ENCODE results near the gene NPHP4. TPM values are rescaled to one million over a fixed set of nuclear protein-coding genes. Genes with fewer than 3 reads are reported as not detected.

NPHP4 gene
- total and polyA plus RNA-seq, 12 donors: 2.7 to 13.2 (median 7.3) TPM

DNA sequence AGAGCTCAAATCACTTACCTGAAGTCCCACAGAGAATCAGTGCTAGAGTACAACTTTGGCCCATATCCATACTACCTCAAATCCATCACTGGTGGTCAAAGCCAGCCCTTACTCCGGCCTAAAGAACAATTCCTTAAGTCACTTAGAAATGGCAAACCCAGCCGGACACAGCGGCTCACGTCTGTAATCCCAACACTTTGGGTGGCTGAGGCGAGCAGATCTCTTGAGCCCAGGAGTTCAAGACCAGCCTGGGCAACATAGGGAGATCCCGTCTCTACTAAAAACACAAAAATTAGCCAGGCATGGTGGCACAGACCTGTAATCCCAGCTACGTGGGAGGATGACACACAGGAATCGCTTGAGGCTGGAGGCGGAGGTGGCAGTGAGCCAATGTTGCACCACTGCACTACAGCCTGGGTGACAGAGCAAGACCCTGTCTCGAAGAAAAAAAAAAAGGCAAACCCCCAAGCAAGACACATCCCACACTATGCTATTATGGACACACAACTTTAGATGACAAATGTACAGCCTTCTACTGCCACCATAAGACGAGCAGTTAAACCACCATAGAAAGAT lies 24.0 kb downstream of the NPHP4 start:
- DNase-seq: no peak

DNA sequence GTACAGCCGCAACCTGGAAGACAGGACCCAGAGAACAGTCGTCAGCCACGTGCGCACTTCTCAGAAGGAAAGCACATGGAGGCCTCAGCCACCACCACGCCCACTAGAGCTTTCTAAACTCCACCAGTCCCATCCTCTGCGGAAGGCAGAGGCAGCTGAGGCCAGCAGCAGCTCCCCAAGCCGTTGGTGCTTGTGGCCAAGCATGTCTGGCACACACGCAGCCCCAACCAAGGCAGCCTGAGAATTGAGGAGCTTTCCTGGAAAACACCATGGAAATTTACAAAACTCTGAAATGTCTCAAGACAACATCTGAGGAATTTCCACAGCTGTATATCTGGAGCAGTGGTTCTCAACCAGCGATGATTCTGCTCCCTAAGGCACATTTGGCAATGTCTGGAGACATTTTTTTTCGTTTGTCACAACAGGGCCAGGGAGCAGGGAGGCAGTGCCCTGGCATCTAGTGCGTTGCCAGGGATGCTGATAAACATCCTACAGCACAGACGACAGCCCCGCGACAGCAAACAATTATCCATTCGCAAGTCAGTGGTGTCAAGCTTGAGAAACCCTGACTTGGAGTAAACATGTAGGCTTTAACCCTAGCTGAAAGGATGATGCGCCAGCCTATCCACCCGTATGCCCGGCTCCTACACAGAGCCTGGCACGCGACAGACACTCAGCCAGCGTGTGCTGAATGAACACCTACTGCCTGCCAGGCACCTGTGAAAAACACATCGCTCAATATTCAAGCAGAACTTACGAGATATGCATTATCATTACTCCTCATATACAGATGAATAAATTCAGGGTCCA lies 24.7 kb downstream of the NPHP4 start:
- Histone ChIP-seq H3K4me1 (replicated peaks in 1 of 2) (peaks cover 0 to 7% of the 10 kb centered on the region in 2 donors), H3K27me3 (no peaks in the 10 kb centered on the region), H3K4me3 (no peak overlapping the region), H3K36me3 (replicated peaks in 1 of 2) (peaks cover 0 to 4% of the 10 kb centered on the region in 2 donors), H3K27ac (no peak overlapping the region), H3K9me3 (replicated peaks in 1 of 3) (no peaks in the 10 kb centered on the region)
- DNase-seq: no peak
- TF ChIP-seq POLR2A (IDR thresholded peaks at IDR 0.05): no peak
- TF ChIP-seq, protein P1, sequence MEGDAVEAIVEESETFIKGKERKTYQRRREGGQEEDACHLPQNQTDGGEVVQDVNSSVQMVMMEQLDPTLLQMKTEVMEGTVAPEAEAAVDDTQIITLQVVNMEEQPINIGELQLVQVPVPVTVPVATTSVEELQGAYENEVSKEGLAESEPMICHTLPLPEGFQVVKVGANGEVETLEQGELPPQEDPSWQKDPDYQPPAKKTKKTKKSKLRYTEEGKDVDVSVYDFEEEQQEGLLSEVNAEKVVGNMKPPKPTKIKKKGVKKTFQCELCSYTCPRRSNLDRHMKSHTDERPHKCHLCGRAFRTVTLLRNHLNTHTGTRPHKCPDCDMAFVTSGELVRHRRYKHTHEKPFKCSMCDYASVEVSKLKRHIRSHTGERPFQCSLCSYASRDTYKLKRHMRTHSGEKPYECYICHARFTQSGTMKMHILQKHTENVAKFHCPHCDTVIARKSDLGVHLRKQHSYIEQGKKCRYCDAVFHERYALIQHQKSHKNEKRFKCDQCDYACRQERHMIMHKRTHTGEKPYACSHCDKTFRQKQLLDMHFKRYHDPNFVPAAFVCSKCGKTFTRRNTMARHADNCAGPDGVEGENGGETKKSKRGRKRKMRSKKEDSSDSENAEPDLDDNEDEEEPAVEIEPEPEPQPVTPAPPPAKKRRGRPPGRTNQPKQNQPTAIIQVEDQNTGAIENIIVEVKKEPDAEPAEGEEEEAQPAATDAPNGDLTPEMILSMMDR (IDR thresholded peaks at IDR 0.05): no peak
- intact Hi-C loops (cut with DNase I): no loop called here
- 90 to 97% (median 93%) methylated on average over 17 to 23 of the region's 23 CpGs for WGBS, 4 donors

More for the DNA sequence above, 24.0 kb downstream of the NPHP4 start:
- TF ChIP-seq, protein P1 (IDR thresholded peaks at IDR 0.05): no peak
- no peak for TF ChIP-seq POLR2A (IDR thresholded peaks at IDR 0.05)
- H3K27me3 ChIP-seq: no peaks in the 10 kb centered on the region
- H3K4me3 ChIP-seq: no peak overlapping the region
- 95 to 96% (median 96%) methylated on average over 10 to 11 of the region's 11 CpGs for WGBS, 4 donors
- H3K36me3 ChIP-seq (replicated peaks in 1 of 2): peaks cover 0 to 4% of the 10 kb centered on the region in 2 donors
- intact Hi-C loops (cut with DNase I): no loop called here
- H3K27ac ChIP-seq: no peak overlapping the region
- no peaks in the 10 kb centered on the region for H3K9me3 ChIP-seq (replicated peaks in 1 of 3)
- H3K4me1 ChIP-seq (replicated peaks in 1 of 2): peaks cover 0 to 7% of the 10 kb centered on the region in 2 donors

DNA sequence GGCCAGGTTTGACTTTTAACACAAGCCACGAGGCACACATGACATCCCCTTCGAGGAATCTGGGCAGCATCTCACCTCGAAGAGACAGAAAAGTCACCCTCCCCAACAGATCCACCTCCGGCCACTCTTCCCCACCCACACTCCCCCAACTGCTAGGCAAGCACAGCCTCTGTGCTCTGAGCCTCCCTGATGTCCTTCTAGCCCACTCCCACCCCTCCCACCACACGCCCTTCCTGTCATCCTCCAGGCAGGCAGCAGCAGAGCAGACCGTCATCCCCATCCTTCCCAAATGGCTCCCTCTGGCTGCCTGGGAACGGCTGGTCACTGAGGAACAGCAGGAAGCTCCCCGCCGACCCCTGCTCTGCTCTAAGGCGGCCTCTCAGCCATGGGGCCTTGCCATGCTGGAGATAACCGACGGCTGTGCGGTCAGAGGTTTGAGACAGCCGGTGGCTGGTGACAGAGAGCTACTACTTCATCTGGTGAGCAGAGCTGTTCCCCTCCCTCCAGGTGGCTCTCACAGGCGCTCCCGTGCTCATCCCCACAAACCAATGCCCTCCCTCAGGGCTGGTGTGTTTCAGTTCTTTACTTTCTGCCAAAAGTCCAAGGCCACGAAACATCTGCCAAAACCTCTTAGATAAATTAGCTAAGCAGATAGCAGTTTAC lies 25.6 kb downstream of the NPHP4 start:
- H3K4me3 ChIP-seq: no peak overlapping the region
- intact Hi-C loops (cut with DNase I): no loop called here
- H3K4me1 ChIP-seq (replicated peaks in 1 of 2): peaks cover 0 to 7% of the 10 kb centered on the region in 2 donors
- peak in 3 of 7 donors; percentile 34 to 41 (median 36) for DNase-seq
- 78 to 84% (median 79%) methylated on average over 9 to 17 of the region's 17 CpGs for WGBS, 4 donors
- no peaks in the 10 kb centered on the region for H3K9me3 ChIP-seq (replicated peaks in 1 of 3)
- no peak overlapping the region for H3K27ac ChIP-seq
- no peaks in the 10 kb centered on the region for H3K27me3 ChIP-seq
- H3K36me3 ChIP-seq (replicated peaks in 1 of 2): peaks cover 0 to 5% of the 10 kb centered on the region in 2 donors
- TF ChIP-seq POLR2A (IDR thresholded peaks at IDR 0.05): no peak

DNA sequence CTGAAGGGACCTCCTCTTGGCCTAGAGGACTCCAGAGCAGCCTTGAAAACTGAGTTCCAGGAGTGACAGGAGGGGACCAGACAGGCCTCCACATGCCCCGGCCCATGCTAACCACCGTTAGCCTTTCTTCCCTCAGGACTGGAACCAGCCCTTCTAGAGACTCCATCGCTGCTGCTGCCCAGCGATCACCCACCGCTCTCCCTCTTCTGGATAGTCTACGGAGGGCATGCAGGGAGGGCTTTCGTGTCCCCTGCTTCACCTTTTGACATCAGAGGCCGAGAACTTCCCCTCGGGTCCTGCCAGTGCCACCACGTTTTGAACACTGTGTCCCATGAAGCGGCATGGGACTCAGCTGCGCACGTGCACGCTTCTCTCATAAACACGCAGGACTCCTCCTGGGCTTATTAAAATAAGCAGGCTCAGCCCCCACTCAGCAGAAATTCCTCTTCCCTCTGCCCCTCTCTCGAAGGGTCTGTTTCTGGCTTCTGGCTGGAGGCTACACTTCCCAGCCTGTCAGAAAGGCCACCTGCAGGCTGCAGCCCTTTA lies 26.6 kb downstream of the NPHP4 start:
- Histone ChIP-seq H3K4me3 (no peak overlapping the region), H3K27me3 (no peaks in the 10 kb centered on the region), H3K36me3 (replicated peaks in 1 of 2) (peaks cover 0 to 10% of the 10 kb centered on the region in 2 donors), H3K9me3 (replicated peaks in 1 of 3) (no peaks in the 10 kb centered on the region), H3K27ac (no peak overlapping the region), H3K4me1 (replicated peaks in 1 of 2) (peaks cover 0 to 7% of the 10 kb centered on the region in 2 donors)
- DNase-seq: no peak
- intact Hi-C loops (cut with DNase I): no loop called here
- 95 to 97% (median 97%) methylated on average over 16 of the region's 16 CpGs for WGBS, 4 donors
- TF ChIP-seq, protein P1 (IDR thresholded peaks at IDR 0.05): no peak
- no peak for TF ChIP-seq POLR2A (IDR thresholded peaks at IDR 0.05)
